OCI-LY3 (cell line): ENCODE results near the gene RAPGEF1.

Experiments
- EZH2phosphoT487 ChIP-seq: fragments of 200-600 bp; shearing (Covaris generic); IDR thresholded peaks from 2 replicates; pipeline ENCODE4 v1.6.1; 2018; ENCODE audit warnings: antibody characterized with exemption, mixed run types, low read depth
- TF ChIP-seq, protein P1 (sequence below): fragments of 200-600, 300-600 bp; sonication (generic); IDR thresholded peaks from 2 replicates; pipeline ENCODE4 v1.5.1; 2014; ENCODE audit warnings: antibody characterized with exemption, low read length, low read depth

DNA sequence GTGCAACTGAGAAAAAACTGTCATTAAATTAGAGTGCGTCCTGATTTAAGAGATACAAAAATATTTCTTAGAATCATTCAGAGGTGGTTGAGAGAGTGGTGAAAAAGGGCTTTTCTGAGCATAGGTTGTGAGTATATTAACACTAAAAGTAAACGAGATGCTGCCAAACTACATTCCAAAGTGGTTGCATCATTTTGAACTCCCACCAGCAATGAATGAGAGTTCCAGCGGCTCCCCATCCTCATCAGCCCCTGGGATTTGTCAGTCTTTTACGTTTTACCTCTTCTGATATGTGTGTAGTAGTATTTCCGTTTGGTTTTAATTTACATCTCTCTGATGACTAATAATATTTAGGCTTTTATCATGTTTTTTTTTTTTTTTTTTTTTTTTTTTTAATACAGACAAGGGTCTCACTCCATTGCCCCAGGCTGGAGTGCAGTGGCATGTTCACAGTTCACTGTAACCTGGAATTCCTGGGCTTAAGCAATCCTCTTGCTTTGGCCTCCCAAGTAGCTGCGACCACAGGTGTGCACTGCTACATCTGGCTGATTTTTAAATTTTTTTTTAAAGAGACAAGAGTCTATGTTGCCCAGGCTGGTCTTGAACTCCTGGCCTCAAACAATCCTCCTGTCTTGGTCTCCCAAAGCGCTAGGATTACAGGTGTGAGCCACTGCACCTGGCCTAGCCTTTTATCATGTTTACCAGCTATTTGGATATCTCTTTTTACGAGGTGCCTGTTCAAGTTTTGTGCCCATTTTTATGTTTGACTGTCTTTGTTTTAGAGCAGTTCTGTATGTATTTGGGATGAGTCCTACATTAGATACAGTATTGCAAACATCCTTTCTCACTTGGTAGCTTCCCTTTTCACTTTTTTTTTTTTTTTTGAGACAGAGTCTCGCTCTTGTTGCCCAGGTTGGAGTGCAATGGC, 177.6 kb downstream of the RAPGEF1 start:
- TF ChIP-seq, protein P1, sequence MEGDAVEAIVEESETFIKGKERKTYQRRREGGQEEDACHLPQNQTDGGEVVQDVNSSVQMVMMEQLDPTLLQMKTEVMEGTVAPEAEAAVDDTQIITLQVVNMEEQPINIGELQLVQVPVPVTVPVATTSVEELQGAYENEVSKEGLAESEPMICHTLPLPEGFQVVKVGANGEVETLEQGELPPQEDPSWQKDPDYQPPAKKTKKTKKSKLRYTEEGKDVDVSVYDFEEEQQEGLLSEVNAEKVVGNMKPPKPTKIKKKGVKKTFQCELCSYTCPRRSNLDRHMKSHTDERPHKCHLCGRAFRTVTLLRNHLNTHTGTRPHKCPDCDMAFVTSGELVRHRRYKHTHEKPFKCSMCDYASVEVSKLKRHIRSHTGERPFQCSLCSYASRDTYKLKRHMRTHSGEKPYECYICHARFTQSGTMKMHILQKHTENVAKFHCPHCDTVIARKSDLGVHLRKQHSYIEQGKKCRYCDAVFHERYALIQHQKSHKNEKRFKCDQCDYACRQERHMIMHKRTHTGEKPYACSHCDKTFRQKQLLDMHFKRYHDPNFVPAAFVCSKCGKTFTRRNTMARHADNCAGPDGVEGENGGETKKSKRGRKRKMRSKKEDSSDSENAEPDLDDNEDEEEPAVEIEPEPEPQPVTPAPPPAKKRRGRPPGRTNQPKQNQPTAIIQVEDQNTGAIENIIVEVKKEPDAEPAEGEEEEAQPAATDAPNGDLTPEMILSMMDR: no peak
- no peak for TF ChIP-seq EZH2phosphoT487
